Lung (tissue), 12 donors: Measurements from ENCODE around the gene COL6A1. TPM values are rescaled to one million over a fixed set of nuclear protein-coding genes. Genes with fewer than 3 reads are reported as not detected.

Source experiments
- ATAC-seq: fragments of 200-7000 bp; cut with Tn5 transposase; one replicate; pipeline ENCODE4 v1.9.1; 2020; ENCODE audit warnings: moderate number of reproducible peaks; ENCODE audit not compliant: insufficient read depth, low FRiP score
- DNase-seq, 3 donors: peaks; one replicate each; pipeline ENCODE4 v3.0.0-alpha.2; 2013 to 2017
- H3K27ac ChIP-seq, 2 donors: one replicate each; pipeline ENCODE4 v1.5.1; 2013; ENCODE audit warnings: mild to moderate bottlenecking in 2 of 2, moderate library complexity in 2 of 2, control low read depth in 1 of 2, inconsistent platforms in 1 of 2, low read depth in 1 of 2, low read length in 1 of 2
- H3K27me3 ChIP-seq, 3 donors: one replicate each; pipeline ENCODE4 v1.5.1; 2013; ENCODE audit warnings: low read length in 2 of 3; ENCODE audit not compliant: control insufficient read depth in 3 of 3, insufficient read depth in 3 of 3
- H3K36me3 ChIP-seq, 4 donors: one replicate each; pipeline ENCODE4 v1.5.1; 2013; ENCODE audit warnings: low read length in 4 of 4, mild to moderate bottlenecking in 1 of 4, moderate library complexity in 1 of 4; ENCODE audit not compliant: control insufficient read depth in 4 of 4, insufficient read depth in 4 of 4
- H3K4me1 ChIP-seq, 5 donors: one replicate each; pipeline ENCODE4 v1.5.1; 2013; ENCODE audit warnings: low read length in 5 of 5, mild to moderate bottlenecking in 2 of 5, moderate library complexity in 1 of 5; ENCODE audit not compliant: control insufficient read depth in 5 of 5, insufficient read depth in 5 of 5
- H3K4me3 ChIP-seq: one replicate; pipeline ENCODE4 v1.5.1; 2013; ENCODE audit warnings: mild to moderate bottlenecking, control low read depth, moderate library complexity
- H3K9ac ChIP-seq, 2 donors: one replicate each; pipeline ENCODE4 v1.5.1; 2013; ENCODE audit warnings: low read length in 2 of 2, control low read depth in 1 of 2; ENCODE audit not compliant: insufficient read depth in 1 of 2
- H3K9me3 ChIP-seq, 4 donors: one replicate each; pipeline ENCODE4 v1.5.1; 2013; ENCODE audit warnings: low read length in 3 of 4, mild to moderate bottlenecking in 1 of 4, moderate library complexity in 1 of 4; ENCODE audit not compliant: control insufficient read depth in 4 of 4, insufficient read depth in 3 of 4
- WGBS, 2 donors: extraction: QIAGEN DNeasy Blood & Tissue Kit; methylation state at CpG; one replicate each; pipeline ENCODE4 v1.1.7; 2013; 5-methylcytosine and 5-hydroxymethylcytosine counted together
- polyA plus RNA-seq, 2 donors: library from polyadenylated mRNA; stranded (reverse); fragments of 200-250 nt; gene quantifications; one replicate each; pipeline ENCODE4 v1.2.1, GENCODE V29; 2013
- total RNA-seq, 2 donors: library from RNA; depleted of rRNA in 1 of 2; stranded (reverse); fragments of >200 nt in 1 of 2; gene quantifications; one replicate each; pipeline ENCODE4 v1.2.1, GENCODE V29; 2014 to 2021
- TF ChIP-seq, protein P1 (sequence below): IDR thresholded peaks from 2 replicates; pipeline ENCODE4 v1.5.1; 2012; ENCODE audit warnings: mild to moderate bottlenecking; ENCODE audit errors: control extremely low read depth, extremely low read depth
- donor health status: control.
- donor health status: control.
- donor health status: Bipolar disorder and iron deficiency.
- donor health status: healthy.
- donor health status: DM: yes; HTN: yes; CAD: no.

COL6A1 gene
- total and polyA plus RNA-seq, 4 donors, result 107 to 399 (median 172) TPM

DNA sequence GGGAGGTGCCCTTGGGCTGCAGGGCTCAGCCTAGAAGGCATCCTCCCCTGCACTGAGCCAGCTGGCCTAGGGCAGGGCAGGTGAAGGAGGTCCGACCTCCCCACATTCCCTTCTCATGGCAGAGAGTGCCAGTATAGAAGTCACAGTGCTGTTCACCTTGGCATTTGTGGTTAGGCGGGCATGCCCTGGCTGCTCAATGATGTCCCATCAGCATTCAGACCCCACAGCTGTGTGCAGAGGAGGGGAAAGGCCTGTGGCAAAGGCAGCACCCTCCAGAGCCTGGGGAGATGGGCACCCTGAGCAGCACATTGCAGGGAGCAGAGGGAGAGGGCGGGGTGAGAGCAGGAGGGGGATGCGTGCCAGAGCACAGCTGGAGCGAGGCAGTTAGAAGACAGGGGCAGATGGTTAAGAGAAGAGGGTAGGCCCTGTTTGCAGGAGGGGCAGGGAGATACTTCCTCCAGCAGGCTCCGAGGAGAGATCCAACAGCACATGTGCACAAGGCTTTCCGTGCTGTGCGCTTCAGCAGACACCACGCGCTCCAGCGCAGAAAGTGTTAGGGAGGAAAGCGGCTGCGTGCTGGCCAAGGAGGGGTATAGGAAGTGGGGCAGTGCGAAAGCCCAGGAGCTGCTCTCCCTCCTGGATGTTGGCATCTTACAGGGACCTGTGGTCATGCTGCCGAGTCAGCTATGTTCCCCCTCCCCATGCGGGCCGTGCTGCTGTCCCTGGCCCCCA lies 43.7 kb upstream of the COL6A1 start:
- TF ChIP-seq, protein P1, sequence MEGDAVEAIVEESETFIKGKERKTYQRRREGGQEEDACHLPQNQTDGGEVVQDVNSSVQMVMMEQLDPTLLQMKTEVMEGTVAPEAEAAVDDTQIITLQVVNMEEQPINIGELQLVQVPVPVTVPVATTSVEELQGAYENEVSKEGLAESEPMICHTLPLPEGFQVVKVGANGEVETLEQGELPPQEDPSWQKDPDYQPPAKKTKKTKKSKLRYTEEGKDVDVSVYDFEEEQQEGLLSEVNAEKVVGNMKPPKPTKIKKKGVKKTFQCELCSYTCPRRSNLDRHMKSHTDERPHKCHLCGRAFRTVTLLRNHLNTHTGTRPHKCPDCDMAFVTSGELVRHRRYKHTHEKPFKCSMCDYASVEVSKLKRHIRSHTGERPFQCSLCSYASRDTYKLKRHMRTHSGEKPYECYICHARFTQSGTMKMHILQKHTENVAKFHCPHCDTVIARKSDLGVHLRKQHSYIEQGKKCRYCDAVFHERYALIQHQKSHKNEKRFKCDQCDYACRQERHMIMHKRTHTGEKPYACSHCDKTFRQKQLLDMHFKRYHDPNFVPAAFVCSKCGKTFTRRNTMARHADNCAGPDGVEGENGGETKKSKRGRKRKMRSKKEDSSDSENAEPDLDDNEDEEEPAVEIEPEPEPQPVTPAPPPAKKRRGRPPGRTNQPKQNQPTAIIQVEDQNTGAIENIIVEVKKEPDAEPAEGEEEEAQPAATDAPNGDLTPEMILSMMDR, result no peak
- no peaks in the 10 kb centered on the region for H3K27me3 ChIP-seq
- H3K4me3 ChIP-seq, result no peak overlapping the region
- WGBS, 2 donors, result 76 to 83% methylated on average over 17 of the region's 17 CpGs
- no peaks in the 10 kb centered on the region for H3K4me1 ChIP-seq
- no peak overlapping the region for H3K9ac ChIP-seq
- no peak for ATAC-seq
- H3K36me3 ChIP-seq, result no peaks in the 10 kb centered on the region
- H3K27ac ChIP-seq, result no peak overlapping the region
- peaks cover 0 to 24% (median 5%) of the 10 kb centered on the region in 4 donors for H3K9me3 ChIP-seq
- no peak for DNase-seq

DNA sequence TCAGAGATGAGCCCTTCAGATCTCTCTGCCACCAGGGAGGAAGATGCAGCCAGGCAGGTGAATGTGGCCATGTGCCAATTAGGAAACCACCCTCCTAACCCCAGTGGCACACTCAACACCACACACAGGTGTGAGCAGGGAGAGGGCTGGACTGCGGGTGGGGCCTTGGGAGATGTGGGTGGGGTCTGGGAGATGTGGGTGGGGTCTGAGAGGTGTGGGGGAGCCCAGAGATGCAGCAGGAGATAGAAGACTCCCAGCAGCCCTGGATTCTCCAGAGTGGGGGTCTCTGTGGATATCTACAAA lies 43.2 kb upstream of the COL6A1 start:
- WGBS, 2 donors, result 93 to 94% methylated on average over 1 of the region's 1 CpG

DNA sequence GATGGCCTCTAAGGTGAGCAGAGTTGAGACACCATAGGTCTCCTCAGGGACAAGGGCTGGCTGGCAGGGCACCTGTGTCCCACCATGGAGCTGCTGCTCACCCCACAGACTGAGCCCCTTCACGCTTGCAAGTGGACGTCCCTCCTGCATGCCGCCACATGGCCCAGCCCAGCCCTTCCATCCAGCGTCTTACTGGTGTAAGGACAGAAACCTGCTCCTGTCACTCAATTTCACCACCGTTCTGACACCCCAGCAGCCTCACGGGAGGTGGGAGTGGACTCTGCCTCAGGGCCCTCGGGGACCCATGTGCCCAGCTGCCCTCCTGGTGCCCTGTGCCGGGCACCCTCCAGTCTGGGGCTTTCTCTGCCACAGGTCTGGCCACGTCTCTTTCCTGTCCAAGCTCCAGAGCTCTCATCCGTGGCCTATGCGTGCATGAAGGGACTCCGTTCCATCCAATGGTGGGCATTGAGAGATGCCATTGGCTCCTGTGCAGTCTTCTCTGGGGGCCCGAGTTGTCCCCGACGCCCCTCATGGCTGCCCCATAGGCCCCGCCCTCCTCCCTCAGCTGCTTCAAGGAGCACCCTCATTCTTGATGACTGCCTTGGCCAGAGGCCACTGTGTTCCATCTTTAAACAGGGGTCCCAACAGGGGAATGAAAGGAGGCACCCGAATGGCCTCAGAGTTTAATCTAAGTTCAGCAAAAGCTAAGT lies 42.6 kb upstream of the COL6A1 start:
- Histone ChIP-seq H3K9ac (no peak overlapping the region), H3K27ac (no peak overlapping the region), H3K9me3 (peaks cover 0 to 24% (median 5%) of the 10 kb centered on the region in 4 donors), H3K27me3 (no peaks in the 10 kb centered on the region), H3K4me1 (no peaks in the 10 kb centered on the region), H3K4me3 (no peak overlapping the region), H3K36me3 (no peaks in the 10 kb centered on the region)
- TF ChIP-seq, protein P1, result no peak
- DNase-seq (no peak), ATAC-seq (no peak)
- 89 to 94% methylated on average over 17 of the region's 17 CpGs for WGBS, 2 donors

More for the DNA sequence above, 43.2 kb upstream of the COL6A1 start:
- H3K36me3 ChIP-seq, result no peaks in the 10 kb centered on the region
- no peak overlapping the region for H3K4me3 ChIP-seq
- no peak overlapping the region for H3K9ac ChIP-seq
- no peaks in the 10 kb centered on the region for H3K27me3 ChIP-seq
- peaks cover 0 to 24% (median 5%) of the 10 kb centered on the region in 4 donors for H3K9me3 ChIP-seq
- no peak for ATAC-seq
- H3K4me1 ChIP-seq, result no peaks in the 10 kb centered on the region
- no peak overlapping the region for H3K27ac ChIP-seq
- no peak for DNase-seq
- TF ChIP-seq, protein P1, result no peak
